HG02642 (cell line): Measurements from ENCODE around the gene KCNG3.

Experiments
- ATAC-seq: cut with Tn5 transposase; IDR thresholded peaks from one replicate; pipeline ENCODE4 v1.9.1; 2021; ENCODE audit warnings: mild to moderate bottlenecking; ENCODE audit not compliant: unreplicated experiment, poor library complexity

The KCNG3 gene

GRCh38 chr2:42493468-42494354 is at the start of gene KCNG3:
Gene KCNG3 (minus strand): TSS chr2:42493982. CDS start chr2:42493501, 481 bp downstream.
- ATAC-seq: peak; percentile 60

- no peak for ATAC-seq
These were observed 49.1 kb upstream of the KCNG3 start for GRCh38 chr2:42542871-42543270.

GRCh38 chr2:42537493-42537892 is 43.7 kb upstream of the KCNG3 start:
- no peak for ATAC-seq

- ATAC-seq: no peak
These were observed 38.6 kb upstream of the KCNG3 start for GRCh38 chr2:42532397-42532796.

GRCh38 chr2:42523341-42523740 is 29.6 kb upstream of the KCNG3 start:
- ATAC-seq: no peak

GRCh38 chr2:42522035-42522434 is 28.3 kb upstream of the KCNG3 start:
- no peak for ATAC-seq

- no peak for ATAC-seq
These were observed 25.8 kb upstream of the KCNG3 start for GRCh38 chr2:42519624-42520023.

- no peak for ATAC-seq
These were observed 22.7 kb upstream of the KCNG3 start for GRCh38 chr2:42516418-42516901.

- no peak for ATAC-seq
These were observed 19.6 kb upstream of the KCNG3 start for GRCh38 chr2:42513252-42513918.

GRCh38 chr2:42510608-42511243 is 16.9 kb upstream of the KCNG3 start:
- ATAC-seq: peak; percentile 46

GRCh38 chr2:42510191-42510590 is 16.4 kb upstream of the KCNG3 start:
- ATAC-seq: no peak

- ATAC-seq: no peak
These were observed 10.8 kb upstream of the KCNG3 start for GRCh38 chr2:42504364-42505230.

GRCh38 chr2:42503291-42503690 is 9.5 kb upstream of the KCNG3 start:
- no peak for ATAC-seq

GRCh38 chr2:42498497-42498896 is 4.7 kb upstream of the KCNG3 start:
- no peak for ATAC-seq

- no peak for ATAC-seq
These were observed 1.8 kb upstream of the KCNG3 start for GRCh38 chr2:42495611-42496010.

GRCh38 chr2:42495234-42495581 is 1.4 kb upstream of the KCNG3 start:
- ATAC-seq: no peak

GRCh38 chr2:42494355-42495233 is 812 bp upstream of the KCNG3 start:
- ATAC-seq: peak; percentile 71

- ATAC-seq: no peak
These were observed 903 bp downstream of the KCNG3 start for GRCh38 chr2:42492691-42493467.
